GM15510 (cell line): Measurements from ENCODE around the gene BRAF.

Experiments
- POLR2A ChIP-seq: IDR thresholded peaks from 3 replicates; pipeline ENCODE4 v1.6.1; 2011; ENCODE audit warnings: borderline replicate concordance; ENCODE audit not compliant: insufficient read length; ENCODE audit errors: extremely low read depth

The BRAF gene

DNA sequence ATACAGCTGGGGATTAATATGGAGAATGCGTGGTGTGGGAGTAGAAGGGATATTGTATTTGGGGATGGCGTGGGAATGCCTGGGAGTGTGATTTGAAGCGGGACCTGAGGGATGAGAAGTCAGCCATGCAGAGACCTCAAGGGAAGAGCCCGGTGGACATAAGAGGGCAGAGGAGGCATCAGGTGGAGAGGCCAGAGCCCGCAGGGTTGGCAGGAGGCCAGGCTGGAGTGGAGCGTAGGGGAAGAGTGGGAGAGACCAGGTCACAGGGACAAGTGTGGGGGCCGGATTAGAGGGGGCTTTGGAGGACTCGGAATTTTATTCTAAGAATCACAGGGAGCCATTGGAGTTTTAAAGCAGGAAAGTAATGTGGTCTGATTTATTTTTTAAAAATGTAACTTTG is 226.3 kb downstream of the BRAF start:
- TF ChIP-seq POLR2A, result no peak

- TF ChIP-seq POLR2A, result no peak
These were observed 227.1 kb downstream of the BRAF start for GRCh38 chr7:140697447-140698143.

GRCh38 chr7:140696680-140697446 is 227.9 kb downstream of the BRAF start, which contains the start of gene NDUFB2:
Gene NDUFB2 (plus strand): TSS chr7:140696708. CDS start chr7:140696745, 37 bp downstream.
- TF ChIP-seq POLR2A, result peak; percentile 72

GRCh38 chr7:140696024-140696679 is 228.6 kb downstream of the BRAF start:
- TF ChIP-seq POLR2A, result no peak

- TF ChIP-seq POLR2A, result no peak
These were observed 229.3 kb downstream of the BRAF start for GRCh38 chr7:140695381-140695780.

- no peak for TF ChIP-seq POLR2A
These were observed 230.1 kb downstream of the BRAF start for GRCh38 chr7:140694592-140694991.

- TF ChIP-seq POLR2A, result no peak
These were observed 233.2 kb downstream of the BRAF start for GRCh38 chr7:140691376-140692045.

- TF ChIP-seq POLR2A, result no peak
These were observed 235.3 kb downstream of the BRAF start for GRCh38 chr7:140689199-140690152.

DNA sequence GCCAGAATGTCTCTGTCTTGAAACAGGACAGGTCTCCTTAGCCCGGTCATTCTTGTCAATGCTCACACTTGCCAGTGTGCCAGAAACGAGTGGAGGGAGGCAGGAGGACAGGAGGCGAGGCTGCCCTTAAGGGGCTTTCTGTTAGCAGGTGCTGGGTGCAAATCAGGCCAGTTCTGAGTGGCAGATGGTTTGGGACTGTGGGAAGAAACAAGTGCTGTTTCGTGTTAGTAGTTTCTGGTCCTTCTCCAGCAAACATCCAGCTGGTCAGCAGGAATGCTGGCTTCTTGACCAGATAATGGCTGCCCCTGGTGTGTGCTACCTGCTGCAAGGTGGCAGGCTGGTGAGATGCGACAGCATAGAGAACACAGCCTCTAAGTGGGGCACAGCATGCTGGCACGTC is 236.4 kb downstream of the BRAF start:
- no peak for TF ChIP-seq POLR2A

DNA sequence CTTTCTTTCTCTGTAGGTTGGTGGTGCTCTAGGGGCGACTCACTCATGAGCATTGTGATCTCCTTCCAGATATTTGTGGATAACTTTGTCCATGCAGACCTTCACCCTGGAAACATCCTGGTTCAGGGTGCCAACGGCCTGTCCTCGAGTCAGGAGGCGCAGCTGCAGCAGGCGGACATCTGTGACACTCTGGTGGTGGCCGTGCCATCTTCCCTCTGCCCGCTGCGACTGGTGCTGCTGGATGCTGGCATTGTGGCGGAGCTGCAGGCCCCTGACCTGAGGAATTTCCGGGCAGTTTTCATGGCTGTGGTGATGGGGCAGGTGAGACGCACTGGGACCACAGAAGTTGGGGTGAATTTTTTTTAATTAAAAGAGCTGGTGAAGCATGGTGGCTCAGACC is 237.8 kb downstream of the BRAF start:
- no peak for TF ChIP-seq POLR2A

GRCh38 chr7:140685407-140686087 is 239.2 kb downstream of the BRAF start:
- no peak for TF ChIP-seq POLR2A

DNA sequence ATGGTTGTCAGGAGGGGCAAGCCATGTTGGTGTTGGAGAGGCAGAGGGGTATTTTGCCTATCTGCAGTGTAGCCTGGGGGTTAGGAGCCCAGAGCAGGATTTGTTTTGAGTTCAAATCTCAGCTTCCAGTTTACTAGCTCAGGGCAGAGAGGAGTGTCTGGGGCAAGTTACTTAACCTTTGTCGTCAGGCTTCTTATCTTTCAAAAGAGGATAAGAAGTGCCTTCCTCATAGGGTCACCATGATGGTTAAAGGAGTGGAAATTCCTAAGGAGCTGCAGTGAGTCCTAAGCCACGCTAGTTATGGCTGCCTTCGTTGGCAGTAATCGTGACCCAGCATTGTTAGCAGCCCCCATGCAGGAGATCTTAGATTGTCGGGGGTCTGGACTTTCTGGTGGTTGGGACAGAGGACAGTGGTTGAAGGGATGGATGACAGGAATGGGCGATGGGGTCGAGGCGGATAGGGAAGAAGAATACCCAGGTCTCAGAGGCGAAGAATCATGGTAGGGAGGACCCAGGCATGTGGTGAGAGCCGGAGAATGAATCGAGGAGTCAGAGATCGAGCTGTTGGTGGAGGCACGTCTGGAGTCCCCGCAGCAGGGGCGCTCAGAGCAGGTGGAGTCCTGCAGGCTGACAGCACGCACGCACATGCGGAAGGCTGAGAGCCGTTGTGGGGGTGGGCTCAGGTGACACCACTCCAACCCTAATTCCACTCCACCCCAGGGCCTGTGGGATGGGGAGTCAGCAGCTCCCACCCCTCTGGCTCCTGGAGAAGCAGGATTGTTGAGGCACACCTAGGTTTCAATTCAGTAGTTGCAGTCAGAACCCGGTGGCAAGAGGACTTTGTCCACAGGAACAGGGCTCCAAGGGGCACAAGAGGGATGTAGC is 240.4 kb downstream of the BRAF start:
- no peak for TF ChIP-seq POLR2A
